Hepatocyte (in vitro differentiated cells): Measurements from ENCODE around the gene TDP2. TPM values are rescaled to one million over a fixed set of nuclear protein-coding genes. Genes with fewer than 3 reads are reported as not detected.
A peak's percentile ranks its signal among the peaks of the same experiment; 100 is the strongest.

Experiments
- DNase-seq: peaks from one replicate; pipeline ENCODE4 v3.0.0-alpha.2; 2016; ENCODE audit warnings: low spot score
- H2AFZ ChIP-seq: fragments of 200-600 bp; sonication (generic); 2 replicates; pipeline ENCODE4 v1.6.0; 2016; ENCODE audit warnings: antibody characterized with exemption, mild to moderate bottlenecking
- H3K27ac ChIP-seq: fragments of 200-600 bp; sonication (generic); 2 replicates; pipeline ENCODE4 v1.5.1; 2016; ENCODE audit warnings: mild to moderate bottlenecking
- H3K27me3 ChIP-seq: fragments of 200-600 bp; sonication (generic); 2 replicates; pipeline ENCODE4 v1.6.1; 2016
- H3K36me3 ChIP-seq: fragments of 200-600 bp; sonication (generic); replicated peaks from 2 replicates; pipeline ENCODE4 v1.5.1; 2016; ENCODE audit warnings: low read depth; ENCODE audit not compliant: insufficient read depth
- H3K4me1 ChIP-seq: fragments of 200-600 bp; sonication (generic); 2 replicates; pipeline ENCODE4 v1.5.1; 2016; ENCODE audit warnings: mild to moderate bottlenecking, moderate library complexity; ENCODE audit not compliant: insufficient read depth
- H3K4me2 ChIP-seq: fragments of 200-600 bp; sonication (generic); 2 replicates; pipeline ENCODE4 v1.6.0; 2016
- H3K4me3 ChIP-seq: fragments of 200-600 bp; sonication (generic); 2 replicates; pipeline ENCODE4 v1.5.1; 2016; ENCODE audit warnings: mild to moderate bottlenecking
- H3K79me2 ChIP-seq: fragments of 200-600 bp; sonication (generic); 2 replicates; pipeline ENCODE4 v1.6.0; 2017; ENCODE audit warnings: mild to moderate bottlenecking
- H3K9me2 ChIP-seq: fragments of 200-600 bp; sonication (generic); replicated peaks from 2 replicates; pipeline ENCODE4 v1.6.0; 2017; ENCODE audit warnings: mild to moderate bottlenecking; ENCODE audit not compliant: insufficient read depth
- H3K9me3 ChIP-seq: fragments of 200-600 bp; sonication (generic); 2 replicates; pipeline ENCODE4 v1.5.1; 2016; ENCODE audit warnings: low read depth, mild to moderate bottlenecking
- H4K20me1 ChIP-seq: fragments of 200-600 bp; sonication (generic); 2 replicates; pipeline ENCODE4 v1.6.0; 2016; ENCODE audit warnings: mild to moderate bottlenecking; ENCODE audit not compliant: insufficient read depth, poor library complexity, severe bottlenecking
- EZH2 ChIP-seq: fragments of 200-600 bp; sonication (generic); IDR thresholded peaks from 2 replicates; pipeline ENCODE4 v1.6.1; 2016; ENCODE audit warnings: antibody characterized with exemption, mild to moderate bottlenecking, borderline replicate concordance
- EZH2phosphoT487 ChIP-seq: fragments of 200-600 bp; sonication (generic); IDR thresholded peaks from one replicate; pipeline ENCODE4 v1.6.1; 2018; ENCODE audit warnings: antibody characterized with exemption, mild to moderate bottlenecking, low read depth, moderate library complexity; ENCODE audit not compliant: unreplicated experiment, severe bottlenecking
- WGBS: methylation state at CpG from one replicate; pipeline ENCODE4 v1.1.6; 2016; ENCODE audit warnings: low lambda C conversion rate; ENCODE audit errors: missing lambda C conversion rate; 5-methylcytosine and 5-hydroxymethylcytosine counted together
- polyA plus RNA-seq: library from polyadenylated mRNA; unstranded; fragments of >200 nt; fragmentation: Nextera tagmentation; extraction: Ambion mirVana; gene quantifications from 2 replicates; pipeline ENCODE4 v1.2.1, GENCODE V29; 2016
- total RNA-seq: library from RNA; depleted of rRNA; stranded (reverse); fragments of >200 nt; gene quantifications from 2 replicates; pipeline ENCODE4 v1.2.3, GENCODE V29; 2014
- TF ChIP-seq, protein P1 (sequence below): fragments of 200-600 bp; sonication (generic); IDR thresholded peaks from 2 replicates; pipeline ENCODE4 v1.5.1; 2016; ENCODE audit warnings: antibody characterized with exemption, mild to moderate bottlenecking; ENCODE audit not compliant: poor library complexity

Gene TDP2
- total and polyA plus RNA-seq, 2 experiments from 2014 or later, result 75.5 to 117 TPM

DNA sequence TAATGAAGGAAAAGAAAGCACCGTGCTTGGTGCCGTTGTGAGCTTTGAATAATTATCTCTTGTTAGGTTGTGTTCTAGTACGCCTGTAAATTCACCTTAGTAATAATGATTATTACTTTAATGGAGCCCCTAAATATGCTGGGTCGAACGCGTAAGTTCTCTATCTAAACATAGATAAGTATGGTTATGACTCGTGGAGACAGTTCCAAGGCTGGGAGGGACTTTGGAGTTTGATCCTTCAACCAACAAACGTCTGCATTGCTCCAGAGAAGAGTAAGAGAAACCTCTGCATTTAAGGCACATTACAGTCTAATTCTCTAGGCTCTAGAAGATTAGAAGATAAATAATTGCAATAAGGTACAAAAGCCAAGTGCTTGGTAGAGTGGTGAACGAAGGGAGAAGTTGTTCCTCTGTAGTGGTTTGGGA is 692 bp upstream of the TDP2 start:
- peaks cover 8% of the 10 kb centered on the region for H3K4me1 ChIP-seq
- no peaks in the 10 kb centered on the region for H3K27me3 ChIP-seq
- H3K27ac ChIP-seq, result peak overlapping the region; percentile 93
- H3K9me2 ChIP-seq, result no peaks in the 10 kb centered on the region
- TF ChIP-seq, protein P1, sequence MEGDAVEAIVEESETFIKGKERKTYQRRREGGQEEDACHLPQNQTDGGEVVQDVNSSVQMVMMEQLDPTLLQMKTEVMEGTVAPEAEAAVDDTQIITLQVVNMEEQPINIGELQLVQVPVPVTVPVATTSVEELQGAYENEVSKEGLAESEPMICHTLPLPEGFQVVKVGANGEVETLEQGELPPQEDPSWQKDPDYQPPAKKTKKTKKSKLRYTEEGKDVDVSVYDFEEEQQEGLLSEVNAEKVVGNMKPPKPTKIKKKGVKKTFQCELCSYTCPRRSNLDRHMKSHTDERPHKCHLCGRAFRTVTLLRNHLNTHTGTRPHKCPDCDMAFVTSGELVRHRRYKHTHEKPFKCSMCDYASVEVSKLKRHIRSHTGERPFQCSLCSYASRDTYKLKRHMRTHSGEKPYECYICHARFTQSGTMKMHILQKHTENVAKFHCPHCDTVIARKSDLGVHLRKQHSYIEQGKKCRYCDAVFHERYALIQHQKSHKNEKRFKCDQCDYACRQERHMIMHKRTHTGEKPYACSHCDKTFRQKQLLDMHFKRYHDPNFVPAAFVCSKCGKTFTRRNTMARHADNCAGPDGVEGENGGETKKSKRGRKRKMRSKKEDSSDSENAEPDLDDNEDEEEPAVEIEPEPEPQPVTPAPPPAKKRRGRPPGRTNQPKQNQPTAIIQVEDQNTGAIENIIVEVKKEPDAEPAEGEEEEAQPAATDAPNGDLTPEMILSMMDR, result no peak
- TF ChIP-seq EZH2 (no peak), EZH2phosphoT487 (no peak)
- no peaks in the 10 kb centered on the region for H3K9me3 ChIP-seq
- H2AFZ ChIP-seq, result peak overlapping the region; percentile 70
- peak overlapping the region; percentile 39 for H3K4me3 ChIP-seq
- H3K36me3 ChIP-seq, result no peaks in the 10 kb centered on the region
- H4K20me1 ChIP-seq, result no peaks in the 10 kb centered on the region
- DNase-seq, result peak; percentile 76
- peak overlapping the region; percentile 72 for H3K4me2 ChIP-seq
- H3K79me2 ChIP-seq, result peaks cover 46% of the 10 kb centered on the region
- 17% methylated on average over 9 of the region's 9 CpGs for WGBS

GRCh38 chr6:24666097-24666640 is 530 bp downstream of the TDP2 start:
- peak; percentile 66 for DNase-seq
- H3K4me1 ChIP-seq, result peaks cover 12% of the 10 kb centered on the region
- peak overlapping the region; percentile 72 for H2AFZ ChIP-seq
- H3K27ac ChIP-seq, result peak overlapping the region; percentile 93
- H3K27me3 ChIP-seq, result no peaks in the 10 kb centered on the region
- 2% methylated on average over 26 of the region's 26 CpGs for WGBS
- H3K4me2 ChIP-seq, result peak overlapping the region; percentile 82
- peaks cover 50% of the 10 kb centered on the region for H3K79me2 ChIP-seq
- H3K36me3 ChIP-seq, result no peaks in the 10 kb centered on the region
- no peak for TF ChIP-seq EZH2
- TF ChIP-seq, protein P1, result no peak
- no peak for TF ChIP-seq EZH2phosphoT487
- H3K9me3 ChIP-seq, result no peaks in the 10 kb centered on the region
- H3K4me3 ChIP-seq, result peak overlapping the region; percentile 68
- H4K20me1 ChIP-seq, result no peaks in the 10 kb centered on the region
- no peaks in the 10 kb centered on the region for H3K9me2 ChIP-seq

DNA sequence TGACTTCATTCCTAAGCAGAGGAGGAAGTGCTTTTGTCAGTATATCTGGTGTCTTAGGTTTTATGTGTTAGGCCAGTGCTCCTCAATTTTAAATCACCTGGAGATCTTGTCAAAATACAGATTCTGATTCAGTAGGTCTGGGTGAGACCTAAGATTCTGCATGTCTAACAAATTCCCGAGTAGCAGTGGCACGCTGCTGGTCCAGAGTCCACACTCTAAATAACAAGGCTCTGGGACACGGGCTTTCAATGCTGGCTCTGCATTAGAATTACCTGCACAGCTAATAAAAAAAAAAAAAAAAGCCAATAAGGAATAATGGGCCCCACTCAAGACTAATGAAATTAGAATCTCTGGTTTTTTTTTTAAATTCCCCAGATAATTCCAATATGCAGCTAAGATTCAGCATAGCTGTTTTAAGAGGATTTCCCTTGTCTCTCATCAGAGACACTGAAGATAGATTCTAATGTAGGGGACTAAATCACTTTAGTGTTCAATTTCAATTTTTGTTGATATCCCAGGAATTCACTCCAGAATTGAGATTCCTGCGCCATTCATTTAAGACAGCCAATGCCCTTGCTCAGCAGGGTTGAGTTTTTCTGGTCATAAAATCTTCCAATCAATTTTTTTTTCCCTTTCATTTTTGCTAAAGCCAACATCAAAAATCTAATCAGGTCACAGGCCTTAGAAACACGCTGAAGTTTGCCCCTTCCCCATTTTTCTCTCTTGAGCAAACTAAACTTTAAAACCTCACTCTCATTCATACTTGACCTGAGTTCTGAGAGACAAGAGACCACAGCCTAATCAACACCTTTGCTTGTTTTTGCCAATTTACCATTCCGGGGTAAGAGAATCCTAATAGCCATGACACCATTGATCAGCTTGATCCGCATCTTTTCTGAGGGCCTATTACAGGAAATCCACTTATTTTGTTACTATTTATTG is 2.4 kb downstream of the TDP2 start:
- no peak for DNase-seq
- Histone ChIP-seq H3K27me3 (no peaks in the 10 kb centered on the region), H3K4me2 (peak overlapping the region; percentile 82), H3K27ac (peak overlapping the region; percentile 93), H2AFZ (no peak overlapping the region), H3K4me3 (peak overlapping the region; percentile 68), H3K9me2 (no peaks in the 10 kb centered on the region), H4K20me1 (no peaks in the 10 kb centered on the region), H3K4me1 (peaks cover 12% of the 10 kb centered on the region), H3K36me3 (no peaks in the 10 kb centered on the region), H3K79me2 (peaks cover 69% of the 10 kb centered on the region), H3K9me3 (no peaks in the 10 kb centered on the region)
- TF ChIP-seq EZH2phosphoT487 (no peak), EZH2 (no peak)
- TF ChIP-seq, protein P1, result no peak
- 74% methylated on average over 7 of the region's 7 CpGs for WGBS
